ELF-1 (cell line): Measurements from ENCODE around the gene UTF1.

Experiments
- DNase-seq: peaks from one replicate; pipeline ENCODE4 v3.0.0-alpha.2; 2016; ENCODE audit warnings: low read depth, low spot score

UTF1 gene

DNA sequence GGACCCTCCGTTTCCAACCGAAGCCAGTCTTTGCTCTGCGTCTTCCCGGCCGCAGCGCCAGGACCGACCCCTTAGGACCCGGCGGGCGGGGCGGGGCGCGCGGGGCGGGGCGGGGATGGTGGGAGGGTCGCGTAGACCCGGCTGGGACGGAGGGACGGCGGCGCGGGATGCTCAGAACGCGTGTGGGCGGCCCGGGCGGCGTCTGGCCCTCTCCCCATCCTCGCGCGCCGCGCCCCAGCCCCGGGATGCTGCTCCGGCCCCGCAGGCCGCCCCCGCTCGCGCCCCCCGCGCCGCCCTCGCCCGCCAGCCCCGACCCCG is at the start of gene UTF1:
Gene UTF1, plus strand, starts transcription at position 174 of the 318 bp plus-strand sequence. Its CDS starts 72 bp downstream, at position 246.
- DNase-seq: no peak

DNA sequence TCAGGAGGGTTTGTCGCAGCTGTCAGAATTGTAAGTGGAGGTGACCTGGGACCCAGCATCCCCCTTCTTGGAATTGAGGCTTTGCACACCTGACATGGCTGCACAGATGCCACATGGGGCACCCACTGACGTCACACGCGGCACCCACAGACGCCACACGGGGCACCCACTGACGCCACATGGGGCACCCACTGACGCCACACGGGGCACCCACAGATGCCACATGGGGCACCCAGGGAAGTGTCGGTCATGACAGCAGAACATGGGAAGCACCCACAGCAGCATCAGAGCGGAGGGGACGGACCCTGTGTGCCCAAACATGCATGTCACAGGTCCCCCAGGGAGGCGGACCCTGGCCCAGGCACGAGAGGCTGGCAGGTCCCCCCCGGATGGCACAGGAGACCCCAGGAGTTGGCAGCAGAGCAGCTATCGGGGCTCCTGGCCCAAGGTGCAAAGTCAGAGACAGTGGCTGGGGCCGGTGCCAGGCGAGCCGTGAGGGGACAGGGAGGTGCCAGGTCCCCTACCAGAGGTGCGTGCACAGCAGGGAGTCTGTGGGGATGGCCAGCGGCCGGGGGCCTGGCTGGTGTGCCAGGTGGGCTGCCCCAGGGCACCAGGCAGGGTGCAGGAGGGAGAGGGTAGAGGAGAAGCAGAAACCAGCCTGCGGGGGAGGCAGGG is 48.9 kb upstream of the UTF1 start:
- no peak for DNase-seq

DNA sequence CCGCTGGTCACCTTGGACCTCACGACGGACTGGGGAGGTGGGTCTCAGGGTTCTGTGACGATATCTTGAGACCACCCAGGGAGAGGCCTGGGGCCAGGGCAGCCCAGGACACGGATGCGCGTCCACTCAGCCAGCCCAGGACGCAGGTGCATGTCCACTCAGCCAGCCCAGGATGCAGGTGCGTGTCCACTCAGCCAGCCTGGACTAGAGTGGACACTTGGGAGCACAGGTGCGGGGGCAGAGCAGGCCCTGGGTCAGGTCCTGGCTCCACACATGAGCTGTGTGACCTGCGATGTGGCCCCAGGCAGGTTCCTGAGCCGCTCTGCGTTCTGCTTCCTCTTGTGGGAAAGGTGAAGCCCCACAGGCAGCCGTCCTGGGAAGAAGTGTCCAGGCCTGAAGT is 47.8 kb upstream of the UTF1 start:
- no peak for DNase-seq

GRCh38 chr10:133182791-133183645 is 47.0 kb upstream of the UTF1 start:
- DNase-seq: no peak

DNA sequence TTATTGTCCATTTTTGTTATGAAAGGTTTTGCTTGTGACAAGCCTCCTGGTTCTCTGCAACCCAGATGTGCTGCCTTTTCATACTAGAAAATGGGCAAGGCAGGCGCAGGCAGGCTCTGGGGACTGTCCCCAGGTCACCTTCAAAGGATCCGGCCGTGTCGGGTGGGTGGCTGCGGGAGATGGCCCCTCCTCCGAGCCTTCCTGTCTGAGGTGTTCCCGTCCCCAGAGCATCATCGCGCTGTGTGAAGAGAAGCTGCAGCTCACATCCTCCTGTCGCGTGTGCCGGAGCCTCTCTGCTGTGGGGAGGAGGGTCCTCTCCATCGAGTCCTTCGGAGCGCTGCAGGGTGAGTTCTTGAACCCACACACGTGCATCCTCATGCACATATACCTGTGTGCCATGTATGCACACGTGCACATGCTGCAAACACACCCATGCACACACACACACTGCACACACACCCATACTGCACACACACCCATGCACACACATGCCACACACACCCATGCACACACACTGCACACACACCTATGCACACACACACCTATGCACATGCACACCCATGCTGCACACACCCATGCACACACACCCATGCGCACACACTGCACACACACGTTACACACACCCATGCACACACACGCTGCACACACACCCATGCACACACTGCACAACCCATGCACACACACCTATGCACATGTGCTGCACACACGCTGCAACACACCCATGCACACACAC is 46.2 kb upstream of the UTF1 start:
- no peak for DNase-seq

GRCh38 chr10:133184591-133185244 is 45.3 kb upstream of the UTF1 start:
- no peak for DNase-seq

DNA sequence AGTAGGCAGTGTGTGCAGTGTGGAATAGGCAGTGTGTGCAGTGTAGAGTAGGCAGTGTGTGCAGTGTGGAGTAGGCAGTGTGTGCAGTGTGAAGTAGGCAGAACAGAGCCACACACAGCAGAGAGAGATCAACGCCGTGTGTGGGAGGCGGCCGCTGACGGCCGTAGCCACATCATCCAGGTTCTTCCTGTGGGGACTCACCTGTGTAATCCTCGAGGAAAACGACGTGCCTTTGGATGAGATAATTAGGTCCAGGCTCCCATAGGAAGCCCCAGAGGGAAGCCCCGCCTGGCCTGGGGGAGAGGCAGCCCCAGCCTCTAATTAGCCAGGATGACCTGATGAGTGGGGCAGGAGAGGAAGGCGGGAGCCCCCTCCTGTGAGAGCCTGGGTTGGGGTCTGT is 44.6 kb upstream of the UTF1 start:
- DNase-seq: no peak

DNA sequence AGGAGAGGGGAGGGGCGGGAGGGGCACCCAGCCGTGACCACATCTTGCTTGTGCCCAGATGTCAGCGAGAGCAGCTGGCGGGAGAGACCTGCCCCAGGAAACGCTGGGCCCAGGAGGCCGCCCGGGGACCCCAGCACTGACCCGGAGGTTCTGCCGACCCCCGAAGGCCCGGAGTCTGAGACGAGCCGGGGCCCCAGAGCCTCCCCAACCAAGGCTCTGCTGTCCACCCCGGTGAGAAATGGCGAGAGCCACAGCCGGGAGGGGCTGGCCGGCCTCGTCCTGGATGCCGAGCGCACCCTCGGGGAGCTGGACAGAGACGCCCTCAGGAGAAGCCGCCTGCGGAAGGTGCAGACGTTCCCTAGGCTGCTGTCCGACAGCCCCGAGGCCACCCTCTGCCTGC is 44.1 kb upstream of the UTF1 start:
- DNase-seq: peak; percentile 41

- DNase-seq: no peak
Measured at GRCh38 chr10:133186416-133187090, 43.5 kb upstream of the UTF1 start.

- DNase-seq: no peak
Measured at GRCh38 chr10:133187091-133187905, 42.7 kb upstream of the UTF1 start.

GRCh38 chr10:133187906-133188681 is 41.9 kb upstream of the UTF1 start:
- no peak for DNase-seq

GRCh38 chr10:133189256-133189655 is 40.8 kb upstream of the UTF1 start:
- no peak for DNase-seq

DNA sequence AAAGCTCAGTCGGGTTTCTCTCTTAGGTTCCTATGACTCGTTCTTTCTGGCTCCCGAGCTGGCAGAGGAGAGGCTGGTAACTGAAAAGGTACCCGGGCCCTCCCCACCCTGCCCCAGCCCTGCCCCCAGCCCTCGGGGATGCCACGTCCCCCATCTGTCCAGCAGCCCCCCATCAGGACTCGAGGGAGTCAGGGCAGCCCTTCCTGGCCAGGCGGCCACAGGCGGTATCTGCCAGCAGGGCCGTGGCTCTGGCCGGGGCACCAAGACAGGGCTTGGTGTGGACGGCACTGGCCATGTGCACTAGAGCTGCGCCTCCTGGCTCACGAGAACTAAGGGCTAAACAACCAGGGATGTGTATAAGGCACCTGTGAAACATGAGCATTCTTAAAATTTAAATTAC is 40.3 kb upstream of the UTF1 start:
- no peak for DNase-seq

DNA sequence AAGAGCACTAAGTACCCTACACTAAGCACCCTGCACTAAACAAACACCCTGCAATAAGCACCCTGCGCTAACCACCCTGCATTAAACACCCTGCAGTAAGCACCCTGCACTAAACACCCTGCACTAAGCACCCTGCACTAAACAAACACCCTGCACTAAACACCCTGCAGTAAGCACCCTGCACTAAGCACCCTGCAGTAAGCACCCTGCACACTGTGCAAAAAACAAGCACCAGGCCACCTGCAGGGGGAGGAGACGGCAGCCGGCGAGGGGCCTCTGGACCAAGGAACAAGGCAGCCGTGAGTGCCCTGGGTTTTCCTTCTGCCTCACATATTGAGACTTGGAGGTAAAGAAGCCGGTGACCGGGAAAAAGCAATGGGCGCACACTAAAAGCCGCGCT is 39.8 kb upstream of the UTF1 start:
- no peak for DNase-seq

DNA sequence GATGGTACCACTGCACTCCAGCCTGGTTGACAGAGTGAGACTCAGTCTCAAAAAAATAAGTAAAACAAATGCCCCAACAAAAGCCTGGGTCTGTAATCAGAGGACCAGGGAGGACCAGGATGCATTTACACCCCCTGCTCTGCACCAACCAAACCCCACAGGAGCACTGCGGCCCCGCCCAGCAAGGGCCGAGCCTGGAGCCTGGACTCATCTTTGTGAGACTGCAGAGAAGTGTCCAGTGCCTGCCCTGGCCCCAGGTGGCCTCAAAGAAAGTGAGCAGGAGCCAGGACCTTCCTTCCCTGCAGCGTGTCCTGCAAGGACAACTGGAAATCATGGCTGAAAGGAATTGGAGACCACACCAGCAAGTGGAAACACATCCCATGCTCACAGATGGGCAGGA is 38.4 kb upstream of the UTF1 start:
- DNase-seq: no peak

DNA sequence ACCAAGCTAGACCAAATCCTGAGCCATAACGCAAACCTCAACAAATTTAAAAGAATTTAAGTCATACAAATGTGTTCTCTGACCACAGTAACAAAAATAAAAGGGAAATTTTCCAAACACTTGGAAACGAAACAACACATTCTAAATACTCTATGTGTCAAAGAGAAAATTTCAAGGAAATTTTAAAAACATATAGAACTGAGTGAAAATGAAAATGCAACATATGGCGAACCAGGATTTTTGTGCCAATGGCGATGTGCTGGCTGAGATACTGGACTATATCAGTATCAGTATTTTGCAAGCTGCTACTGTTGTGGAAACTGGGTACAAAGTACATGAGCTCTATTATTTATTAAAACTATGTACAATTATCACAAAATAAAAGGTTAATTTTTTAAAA is 35.9 kb upstream of the UTF1 start:
- no peak for DNase-seq

GRCh38 chr10:133195096-133195495 is 34.9 kb upstream of the UTF1 start:
- DNase-seq: no peak

DNA sequence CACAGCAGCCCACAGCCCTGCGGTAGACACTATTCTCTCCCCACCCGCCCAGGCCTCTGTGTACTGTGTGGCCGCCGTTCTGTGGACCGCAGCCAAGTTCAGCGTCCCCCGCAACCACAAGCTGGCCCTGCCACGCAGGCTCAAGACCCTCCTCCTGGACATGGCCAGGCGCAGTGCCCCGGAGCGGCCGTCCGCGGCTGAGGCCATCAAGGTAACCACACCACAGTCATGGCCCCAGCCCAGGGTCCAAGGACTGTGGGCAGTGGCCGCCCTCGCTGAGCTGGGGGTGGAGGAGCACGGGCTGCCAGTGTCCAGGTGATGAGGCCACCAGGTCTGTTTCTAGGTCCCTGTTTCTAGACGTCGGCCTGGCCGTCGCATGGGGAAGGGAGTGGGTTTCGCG is 34.4 kb upstream of the UTF1 start:
- no peak for DNase-seq

DNA sequence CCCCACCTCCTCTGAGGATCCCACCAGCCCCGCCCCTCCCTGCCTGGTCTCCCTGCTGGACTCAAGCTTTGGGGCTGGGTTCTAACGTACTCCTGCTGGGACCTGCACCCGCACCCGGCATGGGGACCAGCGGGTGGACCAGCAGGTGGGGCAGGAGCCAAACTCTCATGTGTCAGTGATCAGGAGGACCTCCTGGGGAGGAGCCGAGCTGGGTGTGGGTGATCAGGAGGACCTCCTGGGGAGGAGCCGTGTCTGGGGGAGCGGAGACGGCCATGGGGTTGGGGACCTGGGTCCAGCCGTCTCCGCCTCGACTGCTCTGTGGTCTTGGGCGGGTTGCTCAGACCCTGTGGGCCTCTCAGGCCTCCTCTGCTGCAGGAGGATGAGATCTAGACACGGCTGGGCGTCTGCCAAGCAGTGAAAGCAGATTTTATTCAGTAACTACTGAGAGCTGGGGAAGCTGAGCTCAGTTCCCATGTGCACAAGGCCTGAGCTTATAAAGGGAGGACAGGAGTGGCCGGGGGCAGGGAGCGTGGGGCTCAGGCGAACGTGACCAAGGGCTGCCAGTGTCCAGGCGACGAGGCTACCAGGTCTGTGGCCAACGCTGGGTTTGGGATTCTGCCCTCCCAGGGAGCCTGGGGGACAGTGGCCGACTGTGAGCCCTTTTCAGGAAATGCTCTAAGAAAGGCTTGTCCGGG is 33.6 kb upstream of the UTF1 start:
- no peak for DNase-seq
